ENCODE measurements around the gene THSD7B.

Gene THSD7B

DNA sequence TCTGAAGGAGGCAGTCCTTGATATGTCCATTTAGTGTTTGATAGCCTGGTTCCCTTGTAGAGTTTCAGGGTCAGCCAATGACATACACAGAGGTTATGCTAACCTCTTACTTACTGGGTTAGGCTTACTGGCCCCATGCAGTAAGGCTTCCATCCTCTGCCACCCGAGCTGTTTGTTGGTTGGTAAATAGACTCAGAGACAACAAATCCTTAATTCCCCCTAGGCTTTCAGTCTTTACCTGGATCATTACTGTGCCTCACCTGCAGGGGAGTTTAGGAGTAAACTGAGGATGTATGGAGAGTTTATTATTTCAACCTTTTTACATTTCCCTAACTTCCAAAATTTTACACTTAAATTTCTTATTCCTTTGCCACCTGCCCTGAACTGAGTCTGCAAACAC lies 746.2 kb downstream of the THSD7B start:
- Histone ChIP-seq H3K9me3 (ENCODE audit: low read depth, low read length) (no peaks in the 10 kb centered on the region), H3K4me3 (no peak overlapping the region), H3K27ac (no peak overlapping the region), H3K9ac (ENCODE audit: insufficient read length) (no peak overlapping the region), H3K36me3 (ENCODE audit: insufficient read depth, low read length) (no peaks in the 10 kb centered on the region)
- TF ChIP-seq FOXP2 (optimal IDR thresholded peaks at IDR 0.05; ENCODE audit: control extremely low read depth, extremely low read length, insufficient read depth) (no peak), POLR2AphosphoS5 (IDR thresholded peaks at IDR 0.05; ENCODE audit: borderline replicate concordance, low read depth, low read length) (no peak), EZH2 (IDR thresholded peaks at IDR 0.05) (no peak)
- no peak for DNase-seq (ENCODE audit: low read depth, low spot score)

DNA sequence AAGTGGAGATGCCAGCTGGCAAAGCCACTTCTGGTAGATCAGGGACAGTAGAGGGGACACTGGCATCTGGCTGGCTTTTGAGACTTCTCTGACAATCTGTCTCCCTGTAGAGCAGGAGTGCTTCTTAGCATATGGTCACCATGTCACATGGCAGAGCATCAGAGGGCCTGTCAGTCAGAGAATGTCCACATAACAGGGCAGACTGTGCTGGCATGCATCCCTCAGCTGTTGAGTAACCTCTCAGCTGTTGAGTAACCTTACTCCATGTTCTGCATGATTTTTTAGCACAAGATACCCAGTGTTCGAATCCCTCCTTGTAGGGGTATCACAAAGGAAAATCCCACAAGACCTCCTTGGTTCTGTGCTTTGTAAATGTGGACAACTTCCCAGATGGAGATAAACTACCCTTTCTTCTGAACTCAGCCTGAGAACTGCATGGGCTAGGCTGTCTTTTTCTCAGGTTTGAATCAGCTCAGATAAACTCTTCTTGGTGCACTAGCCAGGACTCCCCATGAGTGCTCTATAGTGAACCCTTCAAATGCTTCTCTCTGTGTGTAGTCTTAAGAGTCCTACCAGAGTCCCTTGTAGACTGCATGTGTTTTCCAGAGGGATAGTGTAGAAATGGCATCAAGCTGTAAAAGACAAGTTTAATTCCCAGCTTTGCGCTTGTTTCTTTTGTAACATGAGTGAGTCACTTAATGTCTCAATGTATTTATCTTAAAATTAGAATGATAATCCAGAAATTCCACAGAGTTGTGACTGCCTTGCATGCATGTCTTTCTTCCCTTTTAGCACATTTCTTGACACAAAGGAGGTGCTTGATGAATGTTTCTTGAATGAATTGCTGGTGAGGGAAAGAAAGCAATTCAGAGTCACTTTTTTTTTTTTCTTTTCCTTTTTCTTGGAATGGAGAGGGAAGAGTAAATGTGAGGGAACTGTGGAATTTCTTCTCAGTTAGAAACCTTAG lies 756.6 kb downstream of the THSD7B start:
- DNase-seq (ENCODE audit: low read depth, low spot score): no peak
- H3K4me3 ChIP-seq: no peak overlapping the region
- H3K36me3 ChIP-seq (ENCODE audit: insufficient read depth, low read length): no peaks in the 10 kb centered on the region
- TF ChIP-seq POLR2AphosphoS5 (IDR thresholded peaks at IDR 0.05; ENCODE audit: borderline replicate concordance, low read depth, low read length) (no peak), FOXP2 (optimal IDR thresholded peaks at IDR 0.05; ENCODE audit: control extremely low read depth, extremely low read length, insufficient read depth) (no peak), EZH2 (IDR thresholded peaks at IDR 0.05) (no peak)
- H3K9me3 ChIP-seq (ENCODE audit: low read depth, low read length): no peaks in the 10 kb centered on the region
- no peak overlapping the region for H3K9ac ChIP-seq (ENCODE audit: insufficient read length)
- no peak overlapping the region for H3K27ac ChIP-seq

DNA sequence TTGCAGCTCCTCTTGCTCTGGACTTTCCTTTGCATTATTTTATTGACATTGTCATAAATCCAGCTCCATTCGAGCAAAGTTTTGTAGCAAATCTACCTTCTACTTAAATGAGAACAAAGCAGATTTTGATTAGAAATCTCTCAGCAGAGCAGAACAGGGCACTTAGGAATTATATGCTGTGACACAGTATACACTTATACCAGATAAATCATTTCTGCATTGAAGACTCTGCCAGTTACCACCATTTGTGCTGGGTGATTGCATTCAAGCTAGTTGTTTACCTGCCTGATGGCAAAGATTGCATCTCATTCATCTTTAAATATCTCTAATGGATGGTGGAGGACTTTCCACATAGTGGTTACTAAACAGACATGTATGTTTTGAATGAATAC lies 757.3 kb downstream of the THSD7B start:
- no peak for DNase-seq (ENCODE audit: low read depth, low spot score)
- no peak overlapping the region for H3K4me3 ChIP-seq
- H3K9me3 ChIP-seq (ENCODE audit: low read depth, low read length): no peaks in the 10 kb centered on the region
- H3K9ac ChIP-seq (ENCODE audit: insufficient read length): no peak overlapping the region
- no peaks in the 10 kb centered on the region for H3K36me3 ChIP-seq (ENCODE audit: insufficient read depth, low read length)
- no peak overlapping the region for H3K27ac ChIP-seq
- TF ChIP-seq FOXP2 (optimal IDR thresholded peaks at IDR 0.05; ENCODE audit: control extremely low read depth, extremely low read length, insufficient read depth) (no peak), EZH2 (IDR thresholded peaks at IDR 0.05) (no peak), POLR2AphosphoS5 (IDR thresholded peaks at IDR 0.05; ENCODE audit: borderline replicate concordance, low read depth, low read length) (no peak)

DNA sequence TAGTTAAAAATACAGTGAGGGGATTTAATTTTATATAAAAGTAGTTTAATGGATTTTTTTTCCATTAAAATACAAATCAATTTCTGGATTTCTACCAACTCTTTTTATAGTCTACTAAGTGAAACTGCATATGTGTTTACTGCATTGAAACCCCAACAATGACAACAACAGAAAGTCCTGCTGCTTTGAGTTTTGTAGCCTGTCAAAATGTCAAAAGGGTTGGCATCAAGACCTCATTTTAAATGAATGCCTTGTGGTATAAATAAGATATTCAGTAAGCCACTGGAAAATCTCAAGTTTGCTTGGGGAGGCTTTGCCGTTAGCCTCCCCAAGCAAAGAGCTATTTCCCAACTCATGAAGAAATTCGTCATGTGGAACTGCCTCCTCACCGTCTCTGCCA lies 758.6 kb downstream of the THSD7B start:
- no peaks in the 10 kb centered on the region for H3K9me3 ChIP-seq (ENCODE audit: low read depth, low read length)

DNA sequence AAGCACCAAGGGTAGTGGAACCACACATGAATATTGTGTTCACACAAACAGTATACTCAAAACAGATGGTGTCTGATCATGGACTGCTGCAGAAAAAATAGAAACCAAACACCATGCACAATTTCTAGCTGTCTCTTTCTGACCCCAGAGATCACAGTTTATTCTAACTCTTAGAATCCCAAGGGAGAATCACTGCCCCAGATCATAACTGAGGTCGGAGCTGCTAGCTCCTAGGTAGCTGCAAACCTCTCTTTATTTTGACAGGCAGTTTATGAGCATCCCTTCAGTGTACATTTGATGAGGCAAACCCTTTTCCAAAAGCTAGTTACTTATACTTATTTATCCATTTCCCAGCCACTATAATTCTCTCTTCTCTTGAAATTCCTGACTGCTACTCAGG lies 759.8 kb downstream of the THSD7B start:
- Histone ChIP-seq H3K36me3 (ENCODE audit: insufficient read depth, low read length) (no peaks in the 10 kb centered on the region), H3K27ac (no peak overlapping the region), H3K9ac (ENCODE audit: insufficient read length) (no peak overlapping the region), H3K9me3 (ENCODE audit: low read depth, low read length) (no peaks in the 10 kb centered on the region), H3K4me3 (no peak overlapping the region)
- no peak for DNase-seq (ENCODE audit: low read depth, low spot score)
- TF ChIP-seq POLR2AphosphoS5 (IDR thresholded peaks at IDR 0.05; ENCODE audit: borderline replicate concordance, low read depth, low read length) (no peak), FOXP2 (optimal IDR thresholded peaks at IDR 0.05; ENCODE audit: control extremely low read depth, extremely low read length, insufficient read depth) (no peak), EZH2 (IDR thresholded peaks at IDR 0.05) (no peak)

More for the DNA sequence above, 758.6 kb downstream of the THSD7B start:
- DNase-seq (ENCODE audit: low read depth, low spot score): no peak
- TF ChIP-seq POLR2AphosphoS5 (IDR thresholded peaks at IDR 0.05; ENCODE audit: borderline replicate concordance, low read depth, low read length) (no peak), EZH2 (IDR thresholded peaks at IDR 0.05) (no peak), FOXP2 (optimal IDR thresholded peaks at IDR 0.05; ENCODE audit: control extremely low read depth, extremely low read length, insufficient read depth) (no peak)
- no peak overlapping the region for H3K9ac ChIP-seq (ENCODE audit: insufficient read length)
- H3K27ac ChIP-seq: no peak overlapping the region
- H3K4me3 ChIP-seq: no peak overlapping the region
- H3K36me3 ChIP-seq (ENCODE audit: insufficient read depth, low read length): no peaks in the 10 kb centered on the region

DNA sequence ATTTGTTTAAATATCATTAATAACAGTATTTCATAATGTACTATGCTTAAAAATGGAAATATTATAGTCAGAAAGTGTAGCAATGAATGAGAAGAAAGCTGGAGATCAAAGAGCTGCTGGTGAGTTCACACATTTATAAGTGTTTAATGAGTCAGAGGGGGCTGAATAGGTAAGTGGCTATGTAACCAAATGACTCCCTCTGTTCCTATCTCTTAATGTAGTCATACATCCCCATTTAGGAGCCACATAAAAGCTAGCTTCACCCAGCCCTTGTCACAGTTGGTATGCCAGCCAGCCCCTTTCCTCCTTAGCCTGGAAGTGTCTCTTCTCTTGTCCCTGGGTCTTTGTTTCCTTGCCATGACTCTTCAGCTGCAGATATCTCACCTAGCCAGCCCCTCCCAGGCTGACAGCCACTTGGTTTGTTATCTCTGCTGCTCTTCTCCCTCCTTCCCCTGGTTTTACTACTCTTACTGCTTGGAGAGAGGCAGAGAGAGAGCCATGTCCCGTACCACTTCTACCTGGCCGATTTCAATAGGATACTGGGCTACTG lies 760.4 kb downstream of the THSD7B start:
- TF ChIP-seq POLR2AphosphoS5 (IDR thresholded peaks at IDR 0.05; ENCODE audit: borderline replicate concordance, low read depth, low read length) (no peak), EZH2 (IDR thresholded peaks at IDR 0.05) (no peak), FOXP2 (optimal IDR thresholded peaks at IDR 0.05; ENCODE audit: control extremely low read depth, extremely low read length, insufficient read depth) (no peak)

DNA sequence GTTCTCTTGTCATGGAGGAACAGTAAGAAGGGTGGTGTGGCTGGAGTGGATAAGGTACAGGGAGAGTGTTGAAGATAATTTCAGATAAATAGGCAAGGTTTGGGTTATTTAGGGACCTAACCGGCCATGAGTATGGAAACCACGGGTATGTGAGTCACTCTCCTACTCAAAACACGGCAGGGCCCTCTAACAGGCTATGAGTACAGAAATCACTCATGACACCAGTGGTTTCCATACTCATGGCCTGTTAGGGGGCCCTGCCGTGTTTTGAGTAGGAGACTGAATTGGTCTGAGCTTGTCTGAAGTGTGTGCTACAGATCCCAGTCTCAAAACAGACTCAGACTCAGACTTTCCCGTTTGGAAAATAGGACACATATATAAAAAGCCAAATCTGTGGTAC lies 770.6 kb downstream of the THSD7B start:
- H3K9ac ChIP-seq (ENCODE audit: insufficient read length): no peak overlapping the region
- H3K4me3 ChIP-seq: no peak overlapping the region
- DNase-seq (ENCODE audit: low read depth, low spot score): no peak
- no peak overlapping the region for H3K27ac ChIP-seq
- H3K9me3 ChIP-seq (ENCODE audit: low read depth, low read length): no peaks in the 10 kb centered on the region
- H3K36me3 ChIP-seq (ENCODE audit: insufficient read depth, low read length): no peaks in the 10 kb centered on the region
- TF ChIP-seq FOXP2 (optimal IDR thresholded peaks at IDR 0.05; ENCODE audit: control extremely low read depth, extremely low read length, insufficient read depth) (no peak), EZH2 (IDR thresholded peaks at IDR 0.05) (no peak), POLR2AphosphoS5 (IDR thresholded peaks at IDR 0.05; ENCODE audit: borderline replicate concordance, low read depth, low read length) (no peak)

More for the DNA sequence above, 760.4 kb downstream of the THSD7B start:
- Histone ChIP-seq H3K36me3 (ENCODE audit: insufficient read depth, low read length) (no peaks in the 10 kb centered on the region), H3K9ac (ENCODE audit: insufficient read length) (no peak overlapping the region), H3K9me3 (ENCODE audit: low read depth, low read length) (no peaks in the 10 kb centered on the region), H3K27ac (no peak overlapping the region), H3K4me3 (no peak overlapping the region)
- no peak for DNase-seq (ENCODE audit: low read depth, low spot score)

DNA sequence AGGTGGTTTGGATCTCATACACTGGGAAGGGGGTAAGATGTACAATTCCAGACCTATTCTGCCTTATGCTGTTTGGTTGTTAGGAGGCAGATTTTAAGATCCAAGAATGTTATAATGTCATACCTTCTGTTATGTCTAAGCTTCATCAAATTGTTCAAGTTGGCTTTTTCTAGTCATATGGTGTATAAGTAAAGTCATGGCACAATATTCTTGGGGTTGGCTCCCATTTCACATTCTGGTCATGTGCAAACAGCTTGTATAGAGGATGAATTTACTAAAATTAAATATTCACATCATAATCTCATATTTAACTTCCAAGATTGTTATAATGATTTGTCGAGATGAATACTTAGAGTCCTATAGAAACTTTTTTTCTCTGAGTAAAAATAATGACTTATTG lies 774.0 kb downstream of the THSD7B start:
- TF ChIP-seq FOXP2 (optimal IDR thresholded peaks at IDR 0.05; ENCODE audit: control extremely low read depth, extremely low read length, insufficient read depth) (no peak), POLR2AphosphoS5 (IDR thresholded peaks at IDR 0.05; ENCODE audit: borderline replicate concordance, low read depth, low read length) (no peak), EZH2 (IDR thresholded peaks at IDR 0.05) (no peak)
- H3K27ac ChIP-seq: no peak overlapping the region
- no peak overlapping the region for H3K9ac ChIP-seq (ENCODE audit: insufficient read length)
- H3K36me3 ChIP-seq (ENCODE audit: insufficient read depth, low read length): no peaks in the 10 kb centered on the region
- H3K4me3 ChIP-seq: no peak overlapping the region
- no peak for DNase-seq (ENCODE audit: low read depth, low spot score)
- no peaks in the 10 kb centered on the region for H3K9me3 ChIP-seq (ENCODE audit: low read depth, low read length)
